GM18526 (cell line): ENCODE measurements around the gene BHLHE23.
A peak's percentile ranks its signal among the peaks of the same experiment; 100 is the strongest.

Source experiments
- POLR2A ChIP-seq: IDR thresholded peaks from 3 replicates; pipeline ENCODE4 v1.6.1; 2011; ENCODE audit not compliant: insufficient read length; ENCODE audit errors: extremely low read depth

BHLHE23 gene

GRCh38 chr20:63021356-63022321 lies 14.9 kb upstream of the BHLHE23 start:
- TF ChIP-seq POLR2A: no peak

- no peak for TF ChIP-seq POLR2A
These were observed 13.9 kb upstream of the BHLHE23 start for GRCh38 chr20:63020681-63021080.

GRCh38 chr20:63017826-63018411 lies 11.2 kb upstream of the BHLHE23 start:
- no peak for TF ChIP-seq POLR2A

GRCh38 chr20:63017076-63017825 lies 10.5 kb upstream of the BHLHE23 start:
- no peak for TF ChIP-seq POLR2A

GRCh38 chr20:63016514-63017075 lies 9.8 kb upstream of the BHLHE23 start:
- no peak for TF ChIP-seq POLR2A

- no peak for TF ChIP-seq POLR2A
These were observed 9.0 kb upstream of the BHLHE23 start for GRCh38 chr20:63015662-63016361.

- no peak for TF ChIP-seq POLR2A
These were observed 8.4 kb upstream of the BHLHE23 start for GRCh38 chr20:63015147-63015661.

- no peak for TF ChIP-seq POLR2A
These were observed 7.9 kb upstream of the BHLHE23 start for GRCh38 chr20:63014710-63015109.

GRCh38 chr20:63014287-63014686 lies 7.5 kb upstream of the BHLHE23 start:
- TF ChIP-seq POLR2A: no peak

GRCh38 chr20:63013207-63013606 lies 6.4 kb upstream of the BHLHE23 start:
- TF ChIP-seq POLR2A: no peak

GRCh38 chr20:63011798-63012197 lies 5.0 kb upstream of the BHLHE23 start:
- no peak for TF ChIP-seq POLR2A

GRCh38 chr20:63009988-63010769 lies 3.4 kb upstream of the BHLHE23 start:
- TF ChIP-seq POLR2A: peak; percentile 57

GRCh38 chr20:63009045-63009961 lies 2.5 kb upstream of the BHLHE23 start:
- peak; percentile 51 for TF ChIP-seq POLR2A
